ENCODE results near the gene MYH16.
"Not testable (repeated sequence)": the region's sequence is repeated elsewhere in the genome, so short reads cannot be mapped to it uniquely, and the experiment has no call there.

MYH16 gene

DNA sequence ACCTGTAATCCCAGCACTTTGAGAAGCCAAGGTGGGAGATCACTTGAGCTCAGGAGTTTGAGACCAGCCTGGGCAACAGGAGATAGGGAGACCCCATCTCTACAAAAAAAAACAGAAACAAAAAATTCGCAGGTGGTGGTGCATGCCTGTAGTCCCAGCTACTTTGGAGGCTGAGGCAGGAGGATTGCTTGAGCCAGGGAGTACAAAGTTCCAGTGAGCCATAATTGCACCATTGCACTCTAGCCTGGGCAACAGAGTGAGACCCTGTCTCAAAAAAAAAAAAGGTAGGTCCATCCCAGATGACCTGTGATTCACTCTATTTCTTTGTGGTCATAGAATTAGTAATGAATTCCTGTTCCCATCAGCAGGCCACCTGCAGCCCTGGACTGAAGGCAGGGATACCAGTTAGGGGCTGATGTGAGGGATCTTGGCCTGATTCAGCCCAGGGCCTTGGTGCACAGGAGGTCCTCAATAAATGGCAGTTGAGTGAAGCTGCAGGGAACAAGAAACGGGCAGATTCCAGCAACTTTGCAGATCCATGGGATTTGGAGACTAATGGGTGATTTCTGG, at the start of gene MYH16:
Gene MYH16, plus strand, starts transcription at position 364 of the 570 bp plus-strand sequence.
- DNase-seq = no peak

DNA sequence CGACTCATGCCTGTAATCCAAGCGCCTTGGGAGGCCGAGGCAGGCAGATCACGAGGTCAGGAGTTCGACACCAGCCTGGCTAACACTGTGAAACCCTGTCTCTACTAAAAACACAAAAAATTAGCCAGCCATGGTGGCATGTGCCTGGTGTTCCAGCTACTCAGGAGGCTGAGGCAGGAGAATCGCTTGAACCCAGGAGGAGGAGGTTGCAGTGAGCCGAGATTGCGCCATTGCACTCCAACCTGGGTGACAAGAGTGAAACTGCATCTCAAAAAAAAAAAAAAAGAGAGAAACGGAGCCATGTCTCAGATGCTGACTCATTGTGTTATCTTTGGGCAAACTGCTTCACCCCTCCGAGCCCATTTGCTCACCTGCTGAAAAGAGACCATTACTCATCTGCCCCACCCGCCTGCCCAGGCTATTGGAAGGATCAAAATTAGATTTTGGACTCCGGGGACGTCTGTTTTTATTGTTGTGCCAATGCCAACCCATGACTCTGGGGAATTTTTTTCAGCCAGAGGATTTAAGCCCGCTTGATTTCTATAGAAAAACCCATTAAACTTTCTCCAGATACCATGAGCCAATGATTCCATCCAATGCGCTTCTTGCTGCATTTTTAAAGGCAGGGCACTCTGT, 48.3 kb upstream of the MYH16 start:
- DNase-seq = not testable (repeated sequence)

DNA sequence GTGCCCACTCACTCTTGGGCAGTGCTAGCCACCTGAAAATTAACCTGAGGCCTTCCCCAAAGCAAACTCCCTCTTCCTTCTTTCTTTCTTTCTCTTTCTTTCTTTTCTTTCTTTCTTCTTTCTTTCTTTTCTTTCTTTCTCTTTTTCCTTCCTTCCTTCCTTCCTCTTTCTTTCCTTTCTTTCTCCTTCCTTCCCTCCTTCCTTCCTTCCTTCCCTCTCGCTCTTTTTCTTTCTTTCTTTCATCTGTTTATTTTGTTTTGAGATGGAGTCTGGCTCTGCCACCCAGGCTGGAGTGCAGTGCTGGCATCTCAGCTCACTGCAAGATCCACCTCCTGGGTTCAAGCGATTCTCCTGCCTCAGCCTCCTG, 47.8 kb upstream of the MYH16 start:
- no peak for DNase-seq

DNA sequence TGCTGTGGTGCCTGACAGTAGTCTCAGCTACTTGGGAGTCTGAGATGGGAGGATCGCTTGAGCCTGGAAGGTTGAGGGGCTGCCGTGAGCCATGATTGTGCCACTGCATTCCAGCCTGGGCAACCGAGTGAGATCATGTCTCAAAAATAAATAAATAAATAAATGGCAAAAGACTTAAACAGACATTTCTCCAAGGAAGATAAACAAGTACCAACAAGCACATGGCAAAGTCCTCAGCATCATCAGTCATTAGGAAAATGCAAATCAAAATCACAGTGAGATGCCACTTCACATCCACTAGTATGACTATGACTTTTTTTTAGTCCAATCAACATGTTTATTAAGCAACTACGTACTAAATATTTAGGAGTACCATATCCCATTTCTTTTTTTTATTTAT, 43.4 kb upstream of the MYH16 start:
- no peak for DNase-seq

DNA sequence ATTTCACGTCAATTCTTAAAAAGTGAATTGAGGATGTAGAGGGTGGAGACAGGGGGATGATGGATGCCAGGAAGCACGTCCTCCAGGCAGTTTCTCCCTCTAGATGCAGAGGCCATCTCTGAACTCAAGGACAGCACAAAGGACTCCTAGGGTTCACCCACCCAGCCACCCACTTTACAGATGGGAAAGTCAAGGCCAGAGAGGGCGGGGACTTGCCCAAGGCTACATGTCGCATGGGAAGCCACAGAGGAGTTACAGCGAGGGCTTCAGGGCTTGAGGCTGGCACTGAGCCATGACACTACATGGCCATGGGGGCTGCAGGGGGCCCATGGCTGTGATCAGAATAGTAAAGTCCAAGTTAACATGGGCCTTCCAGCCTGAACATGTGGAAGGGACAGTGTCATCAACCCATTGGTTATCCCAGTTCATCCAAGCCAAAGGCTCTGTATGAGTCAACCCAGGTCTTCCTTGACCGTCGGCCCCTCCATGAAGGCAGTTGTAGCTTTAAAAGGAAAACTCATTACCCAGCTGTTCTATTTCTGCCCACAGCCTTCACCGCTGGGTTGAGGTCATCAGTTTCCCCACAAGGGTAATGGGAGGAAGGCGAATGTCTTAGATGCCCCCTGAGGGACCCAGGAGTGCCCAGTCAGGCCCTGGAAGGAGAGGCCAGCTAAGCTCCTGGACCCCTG, 40.4 kb upstream of the MYH16 start:
- no peak for DNase-seq

DNA sequence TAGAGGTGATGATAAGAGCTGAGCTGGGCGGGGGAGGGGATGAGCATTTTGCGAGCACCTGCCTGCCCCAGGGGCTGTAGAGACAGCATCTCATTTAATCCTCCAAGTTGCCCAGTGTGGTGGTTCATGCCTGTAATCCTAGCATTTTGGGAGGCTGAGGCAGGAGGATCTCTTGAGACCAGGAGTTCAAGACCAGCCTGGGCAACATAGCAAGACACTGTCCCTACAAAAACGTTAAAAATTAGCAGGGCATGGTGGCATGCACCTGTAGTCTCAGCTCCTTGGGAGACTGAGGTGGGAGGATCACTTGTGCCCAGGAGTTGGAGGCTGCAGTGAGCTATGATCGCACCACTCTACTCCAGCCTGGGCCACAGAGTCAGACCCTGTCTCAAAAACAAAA, 39.7 kb upstream of the MYH16 start:
- not testable (repeated sequence) for DNase-seq

DNA sequence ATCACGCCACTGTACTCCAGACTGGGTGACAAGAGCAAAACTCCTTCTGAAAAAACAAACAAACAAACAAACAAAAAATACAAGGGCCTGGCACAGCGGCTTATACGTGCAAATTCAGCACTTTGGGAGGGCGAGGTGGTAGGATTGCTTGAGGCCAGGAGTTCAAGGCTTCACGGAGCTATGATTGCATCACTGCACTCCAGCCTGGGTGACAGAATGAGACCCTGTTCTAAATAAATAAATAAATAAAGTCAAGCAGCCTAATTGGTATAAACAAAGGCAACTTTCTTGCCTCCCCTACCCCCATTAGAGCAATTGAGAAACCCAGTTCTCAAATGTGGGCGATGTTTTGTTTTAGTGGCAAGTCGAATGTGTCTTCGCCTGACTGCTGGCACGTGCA, 38.5 kb upstream of the MYH16 start:
- DNase-seq = no peak

DNA sequence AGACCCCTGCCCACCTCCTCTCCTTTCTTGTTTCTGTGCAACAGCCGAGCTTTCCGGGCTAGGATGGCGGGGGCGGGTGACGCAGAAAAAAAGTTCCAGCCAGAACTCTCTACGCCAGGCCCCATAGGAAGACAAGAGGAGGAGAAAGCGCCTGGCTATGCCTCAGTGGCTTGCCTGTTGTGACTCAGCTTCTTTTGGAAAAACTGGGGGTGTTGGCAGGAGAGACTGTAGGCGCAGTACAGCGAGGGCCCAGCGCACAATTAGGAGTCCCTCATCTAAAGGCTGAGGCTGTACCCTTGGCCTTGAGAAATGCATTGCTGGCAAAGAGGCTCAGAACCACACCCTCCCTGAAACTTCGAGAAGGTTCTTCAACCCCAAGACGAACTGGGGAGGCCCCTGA, 36.7 kb upstream of the MYH16 start:
- no peak for DNase-seq

DNA sequence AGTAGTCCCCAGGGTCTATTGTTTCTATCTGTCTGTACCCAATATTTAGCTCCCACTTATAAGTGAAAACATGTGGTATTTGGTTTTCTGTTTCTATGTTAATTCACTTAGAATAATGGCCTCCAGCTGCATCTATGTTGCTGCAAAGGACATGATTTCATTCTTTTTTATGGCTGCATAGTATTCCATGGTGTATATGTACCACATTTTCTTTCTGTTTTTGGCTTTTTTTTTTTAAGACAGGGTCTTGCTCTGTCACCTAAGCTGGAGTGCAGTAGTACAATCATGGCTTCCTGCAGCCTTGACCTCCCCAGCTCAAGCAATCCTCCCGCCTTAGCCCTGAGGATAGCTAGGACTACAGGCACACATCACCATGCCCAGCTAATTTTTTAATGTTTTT, 34.8 kb upstream of the MYH16 start:
- DNase-seq = not testable (repeated sequence)

DNA sequence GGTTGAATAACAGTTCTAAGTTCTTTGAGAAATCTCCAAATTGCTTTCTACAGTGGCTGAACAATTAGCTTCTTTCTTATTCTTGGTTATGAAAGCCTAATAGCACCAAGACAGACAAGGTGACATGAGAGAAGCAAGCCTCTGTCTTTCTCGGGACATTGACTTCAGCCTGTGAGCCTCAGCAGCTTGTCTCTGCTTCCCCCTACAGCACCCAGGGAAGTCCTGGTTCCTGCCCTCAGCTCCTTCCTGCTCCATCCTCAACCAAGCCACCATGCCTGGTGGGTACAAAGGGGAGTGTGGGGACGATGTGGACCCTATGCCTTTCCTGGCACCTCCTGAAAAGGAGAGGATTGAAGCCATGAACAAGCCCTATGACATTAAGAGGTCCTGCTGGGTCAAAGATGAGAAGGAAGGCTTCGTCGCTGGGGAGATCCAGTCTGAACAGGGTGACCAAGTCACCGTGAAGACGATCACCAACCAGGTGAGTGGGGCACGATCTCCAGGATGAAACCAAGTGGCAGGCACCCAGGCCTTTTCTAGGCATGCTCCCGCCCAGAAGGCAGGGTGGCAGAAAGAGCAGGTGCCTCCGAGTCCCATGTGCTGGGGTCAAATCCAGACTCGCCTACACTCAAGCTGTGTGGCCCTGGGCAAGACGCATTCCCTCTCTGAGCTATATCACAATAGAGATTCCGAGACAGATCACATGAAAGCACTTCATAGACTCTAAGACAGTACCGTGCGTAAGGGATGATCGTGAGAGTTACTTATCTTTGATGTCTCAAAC, 33.9 kb upstream of the MYH16 start:
- no peak for DNase-seq

DNA sequence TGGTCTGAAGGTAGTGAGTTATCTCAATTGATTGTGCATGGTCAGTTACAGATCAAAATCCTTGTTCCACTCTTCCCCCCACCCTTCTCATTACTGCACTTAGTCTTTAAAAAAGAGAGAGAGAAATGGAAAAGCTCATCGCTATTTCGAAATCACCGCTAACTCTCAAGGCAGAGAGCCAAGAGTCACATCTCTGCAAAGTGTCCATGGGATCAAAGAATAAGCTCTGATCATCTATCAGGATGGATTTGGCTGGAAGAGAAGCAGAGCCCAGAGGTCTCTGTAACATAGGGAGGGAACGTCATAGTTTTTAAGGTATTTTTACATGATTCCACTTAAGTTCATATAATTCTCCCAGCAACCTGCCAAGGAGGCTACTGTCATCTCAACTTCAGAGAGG, 30.0 kb upstream of the MYH16 start:
- DNase-seq = no peak

DNA sequence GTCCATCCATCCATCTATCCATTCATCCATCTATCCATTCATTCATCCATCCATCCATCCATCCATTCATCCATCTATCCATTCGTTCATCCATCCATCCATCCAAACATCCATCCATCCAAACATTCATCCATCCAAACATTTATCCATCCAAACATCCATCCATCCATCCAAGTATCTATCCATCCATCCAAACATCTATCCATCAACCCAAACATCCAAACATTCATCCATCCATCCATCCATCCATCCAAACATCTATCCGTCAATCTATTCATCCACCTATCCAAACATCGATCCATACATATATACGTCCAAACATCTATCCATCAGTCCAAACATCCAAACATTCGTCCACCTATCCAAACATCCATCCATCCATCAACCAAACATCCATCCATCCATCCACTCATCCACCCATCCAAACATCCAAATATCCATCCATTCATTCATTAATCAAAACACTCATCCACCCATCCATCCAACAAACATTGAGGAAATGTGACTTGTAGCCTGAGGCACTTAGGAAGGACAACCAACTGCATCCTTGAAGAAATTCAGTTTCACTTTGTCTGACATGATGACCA, 28.8 kb upstream of the MYH16 start:
- no peak for DNase-seq

DNA sequence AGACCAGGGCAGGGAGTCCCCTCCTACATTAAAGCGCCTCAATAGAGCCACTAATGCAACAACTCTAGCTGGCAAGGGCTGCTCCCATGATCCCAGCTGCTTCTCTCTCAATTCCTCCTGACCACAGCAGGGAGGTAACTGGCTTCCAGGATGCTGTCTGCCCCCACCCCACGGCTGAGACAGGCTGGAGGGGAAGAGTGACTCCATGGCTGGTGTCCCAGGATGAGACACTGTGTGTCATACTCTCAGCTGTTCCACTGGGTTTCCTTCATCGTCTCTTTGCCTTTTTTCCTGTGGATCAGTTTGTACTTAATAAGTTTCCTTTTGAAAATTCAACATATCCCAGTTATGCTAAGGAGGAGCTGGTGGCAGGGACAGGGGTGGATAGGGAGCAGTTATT, 27.7 kb upstream of the MYH16 start:
- DNase-seq = no peak

DNA sequence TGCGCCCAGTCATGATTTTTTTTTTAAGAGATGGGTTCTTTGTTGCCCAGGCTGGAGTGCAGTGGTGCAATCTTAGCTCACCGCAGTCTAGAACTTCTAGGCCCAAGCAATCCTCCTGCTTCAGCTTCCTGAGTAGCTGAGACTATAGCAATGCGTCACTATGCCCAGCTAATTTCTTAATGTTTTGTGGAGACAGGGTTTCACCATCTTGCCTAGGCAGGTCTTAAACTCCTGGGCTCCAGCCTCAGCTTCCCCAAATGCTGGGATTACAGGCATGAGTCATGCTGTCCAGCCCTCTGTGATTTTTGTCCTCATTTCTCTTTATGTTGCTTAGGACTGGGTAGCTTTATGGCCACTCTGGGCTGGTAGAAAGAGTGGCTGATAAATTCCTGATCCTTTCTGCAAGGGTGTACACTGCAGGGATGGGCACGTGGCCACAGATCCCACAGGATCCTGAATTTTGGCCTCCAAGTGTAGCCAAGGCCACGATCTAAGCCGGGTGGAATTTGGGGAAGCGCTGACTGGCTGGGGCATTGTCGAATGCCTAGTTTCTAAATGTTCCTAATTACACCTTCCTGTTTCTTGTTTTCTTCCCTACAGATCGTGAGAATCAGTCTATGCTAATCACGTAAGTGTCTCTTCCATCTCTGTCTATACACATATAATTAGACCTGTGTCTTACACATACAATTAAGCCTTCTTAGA, 24.1 kb upstream of the MYH16 start:
- no peak for DNase-seq

DNA sequence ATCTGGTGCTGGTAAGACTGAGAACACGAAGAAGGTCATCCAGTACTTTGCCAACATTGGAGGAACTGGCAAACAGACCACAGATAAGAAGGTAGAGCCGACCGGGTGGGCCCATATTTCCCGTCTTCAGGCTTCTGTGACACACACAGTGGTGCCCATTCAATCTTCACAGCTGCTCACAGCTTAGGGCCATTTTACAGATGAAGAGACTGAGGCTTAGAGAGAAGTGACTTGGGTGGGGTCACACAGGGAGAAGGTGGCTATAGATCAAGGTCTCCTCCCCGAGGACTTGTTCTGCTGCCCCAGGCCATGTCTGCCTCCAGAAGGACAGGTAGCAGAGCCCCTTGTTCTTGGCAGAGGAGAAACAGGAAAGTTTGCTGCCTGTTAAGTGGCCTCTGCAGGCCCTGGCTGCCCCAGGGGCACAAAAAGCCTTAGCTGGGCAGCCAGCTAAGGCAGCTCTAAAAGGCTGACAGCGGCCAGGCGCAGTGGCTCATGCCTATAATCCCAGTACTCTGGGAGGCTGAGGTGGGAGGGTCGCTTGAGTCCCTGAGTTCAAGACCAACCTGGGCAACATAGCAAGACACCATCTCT, 22.6 kb upstream of the MYH16 start:
- no peak for DNase-seq

DNA sequence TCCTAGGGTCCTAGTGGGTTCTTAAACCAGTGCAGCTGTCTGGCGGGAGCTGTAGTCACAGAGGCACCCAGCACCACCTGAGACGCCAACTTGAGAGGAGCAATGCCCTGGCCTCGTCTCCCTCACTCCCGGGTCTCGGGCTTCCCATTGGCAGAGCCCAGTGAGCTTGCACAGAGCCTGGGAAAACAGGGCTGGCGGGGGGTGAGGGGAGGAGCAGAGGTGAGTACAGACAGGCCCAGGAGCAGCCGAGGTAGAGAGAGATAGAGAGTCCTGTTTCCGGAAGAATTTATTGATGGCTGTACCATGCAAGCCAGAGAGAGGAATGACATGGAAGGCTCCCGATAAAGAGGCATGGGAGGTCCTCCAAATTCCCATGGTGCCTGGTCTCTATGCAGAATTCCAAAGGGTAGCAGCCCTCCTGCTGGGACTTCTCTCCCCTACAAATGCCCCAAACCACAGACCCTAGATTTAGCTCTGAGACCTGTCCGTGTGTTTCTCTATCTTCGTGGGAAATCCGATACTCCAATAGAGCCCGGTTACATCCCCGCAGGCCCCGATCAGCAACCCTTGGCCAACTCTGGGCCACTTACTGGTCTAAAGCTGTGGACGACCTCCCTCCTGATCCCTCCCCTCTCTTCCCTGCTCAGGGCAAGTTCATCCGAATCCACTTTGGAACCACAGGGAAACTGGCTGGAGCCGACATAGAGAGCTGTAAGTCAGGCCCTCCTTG, 20.3 kb upstream of the MYH16 start:
- no peak for DNase-seq

DNA sequence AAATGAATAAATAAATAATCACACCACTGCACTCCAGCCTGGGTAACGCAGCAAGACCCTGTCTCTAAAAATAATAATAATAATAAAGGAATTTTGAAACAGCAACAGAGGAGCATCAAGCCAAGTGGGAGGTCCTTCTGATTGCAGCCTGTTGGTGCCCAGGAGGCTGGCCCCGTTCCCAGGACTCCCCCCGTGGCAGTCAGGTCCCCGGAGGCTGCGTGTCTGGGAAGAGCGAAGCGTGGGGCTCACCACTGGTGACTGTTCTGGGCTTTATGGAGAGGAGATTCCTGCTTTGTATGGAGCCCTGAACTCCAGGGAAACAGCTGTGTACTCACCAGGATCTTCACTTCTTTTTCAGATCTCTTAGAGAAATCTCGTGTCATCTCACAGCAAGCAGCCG, 19.3 kb upstream of the MYH16 start:
- DNase-seq = no peak

DNA sequence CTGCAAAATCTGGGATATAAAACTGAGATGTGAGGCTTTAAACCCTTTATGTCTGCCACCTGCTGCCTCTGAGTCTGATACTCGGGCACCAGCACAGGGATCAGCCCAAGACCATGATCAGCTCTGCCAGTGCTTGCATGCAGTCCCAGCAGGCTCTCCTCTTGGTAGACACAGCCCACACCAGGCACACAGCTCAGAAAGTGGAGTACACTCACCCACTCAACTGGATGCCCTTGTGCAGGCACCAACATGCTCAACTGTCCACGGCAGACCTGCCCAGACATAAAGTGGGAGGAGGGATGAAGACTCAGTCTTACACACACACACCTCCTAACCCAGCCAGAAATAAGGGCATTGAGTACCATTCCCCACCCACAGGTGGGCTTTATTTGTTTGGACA, 18.2 kb upstream of the MYH16 start:
- no peak for DNase-seq

DNA sequence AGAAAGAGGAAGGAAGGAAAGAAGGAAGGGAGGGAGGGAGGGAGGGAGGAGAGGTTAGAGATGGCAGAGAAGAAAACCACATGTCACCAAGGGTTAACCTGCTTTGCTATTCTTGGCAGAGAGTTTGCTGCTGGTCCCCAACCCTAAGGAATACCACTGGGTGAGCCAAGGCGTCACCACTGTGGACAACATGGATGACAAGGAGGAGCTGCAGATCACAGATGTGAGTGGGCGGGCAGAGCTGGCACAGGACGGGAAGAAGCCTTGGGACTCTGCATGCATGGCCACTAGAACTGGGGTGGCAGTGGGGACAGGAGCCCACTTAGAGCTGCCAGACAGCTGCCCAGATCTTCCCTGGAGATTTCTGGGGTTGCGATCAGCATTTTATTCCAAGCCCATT, 17.2 kb upstream of the MYH16 start:
- DNase-seq = no peak

DNA sequence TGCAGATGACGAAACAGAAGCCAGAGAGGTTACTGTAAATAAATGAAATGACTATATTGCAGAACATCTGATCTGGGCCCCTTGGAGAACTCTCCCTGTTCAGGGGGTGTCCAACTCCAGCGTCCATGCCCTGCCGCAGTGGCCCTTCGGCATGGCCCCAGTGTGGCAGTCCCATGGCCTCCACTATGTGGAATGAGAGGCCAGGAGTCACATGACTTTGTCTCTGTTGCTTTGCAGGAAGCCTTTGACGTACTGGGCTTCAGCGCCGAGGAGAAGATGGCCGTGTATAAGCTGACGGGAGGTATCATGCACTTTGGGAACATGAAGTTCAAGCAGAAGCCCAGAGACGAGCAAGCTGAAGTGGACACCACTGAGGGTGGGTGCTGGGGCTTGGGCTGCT, 15.6 kb upstream of the MYH16 start:
- no peak for DNase-seq

DNA sequence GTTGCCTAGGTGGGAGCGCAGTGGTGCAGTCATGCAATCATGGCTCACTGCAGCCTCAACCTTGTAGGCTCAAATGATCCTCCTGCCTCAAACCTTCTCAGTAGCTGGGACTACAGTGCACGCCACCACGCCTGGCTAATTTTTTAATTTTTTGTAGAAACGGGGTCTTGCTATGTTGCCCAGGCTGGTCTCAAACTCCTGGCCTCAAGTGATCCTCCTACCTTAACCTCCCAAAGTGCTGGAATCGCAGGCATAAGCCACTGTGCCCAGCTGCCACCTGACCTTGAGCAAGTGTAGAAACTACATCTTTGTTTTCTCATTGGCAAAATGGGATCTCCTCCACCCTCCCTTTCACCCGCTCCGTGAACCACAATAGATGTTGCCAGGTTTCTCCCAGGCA, 15.0 kb upstream of the MYH16 start:
- no peak for DNase-seq

DNA sequence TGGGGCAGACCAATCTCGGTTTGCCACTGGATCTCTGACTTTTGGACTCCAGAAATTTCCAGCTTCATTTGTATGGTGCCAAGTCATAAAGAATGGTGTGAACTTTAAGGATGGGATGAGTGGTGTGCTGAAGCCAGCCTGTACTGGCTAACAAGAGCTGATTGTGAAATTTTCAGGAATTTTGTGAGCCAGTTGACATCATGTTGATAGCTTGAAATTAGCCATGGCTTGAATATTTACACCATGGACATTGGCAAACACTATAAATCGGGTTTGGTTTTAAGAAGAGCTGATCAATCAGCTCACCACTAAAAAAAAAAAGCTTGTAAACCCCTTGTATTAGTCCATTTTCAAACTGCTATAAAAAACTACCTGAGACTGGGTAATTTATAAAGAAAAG, 14.1 kb upstream of the MYH16 start:
- DNase-seq = no peak

All from CD4-positive, alpha-beta T cell treated with Interleukin-4 for 4 hours (primary cell).